HG02678 (cell line): ENCODE measurements around the gene TP53BP1.
"Not testable (repeated sequence)": the region's sequence is repeated elsewhere in the genome, so short reads cannot be mapped to it uniquely, and the experiment has no call there.

ENCODE experiments used
- ATAC-seq: cut with Tn5 transposase; IDR thresholded peaks from one replicate; pipeline ENCODE4 v1.9.1; 2021; ENCODE audit warnings: mild to moderate bottlenecking, moderate library complexity; ENCODE audit not compliant: unreplicated experiment

Gene TP53BP1

DNA sequence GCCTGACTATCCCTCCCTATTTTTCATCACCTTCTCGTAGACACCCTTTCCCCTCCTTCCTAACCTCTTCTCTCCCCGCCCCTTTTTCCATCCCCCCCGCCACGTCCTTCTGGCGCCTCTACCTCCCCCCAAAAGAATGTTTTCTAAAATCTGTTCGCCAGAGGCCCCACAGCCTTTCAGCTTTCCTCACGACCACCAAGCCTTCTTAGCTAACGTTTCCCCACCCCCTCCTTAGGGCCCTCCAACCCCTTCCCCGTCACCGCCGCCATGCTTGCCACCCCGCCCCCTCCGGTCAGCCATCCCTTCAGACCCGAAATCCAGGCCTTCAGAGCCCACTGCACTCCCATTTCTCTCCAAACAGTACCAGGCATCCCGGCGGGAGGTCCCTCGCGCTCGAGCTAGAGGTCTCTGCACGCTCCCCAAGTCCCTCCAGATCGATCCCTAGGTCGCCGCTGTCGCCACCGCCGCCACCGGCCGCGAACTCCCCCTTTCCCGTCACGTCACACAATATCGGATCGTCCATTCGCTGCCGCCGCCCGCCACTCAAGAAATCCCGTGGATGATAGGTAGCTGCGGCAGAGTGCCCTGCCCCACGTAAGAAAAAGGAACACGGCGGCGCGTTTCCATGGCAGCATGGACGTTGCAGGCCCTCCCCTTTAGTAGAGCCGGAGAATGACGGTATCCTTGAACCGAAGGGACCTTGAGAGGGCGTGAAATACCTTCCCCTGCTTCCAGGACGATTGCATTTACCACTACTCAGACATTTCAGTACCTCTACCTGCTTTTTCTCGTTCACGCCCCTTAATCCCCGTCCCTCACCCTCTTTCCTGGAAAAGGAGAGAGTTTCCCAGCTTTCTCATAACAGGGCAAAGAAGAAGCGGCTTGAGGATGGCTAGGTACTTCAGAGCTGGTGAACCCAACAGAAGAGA lies at the start of gene TP53BP1:
Gene TP53BP1, minus strand, starts transcription at position 484 of the 929 bp plus-strand sequence. Its CDS starts 113 bp downstream, at position 371.
- peak; percentile 99 for ATAC-seq

- no peak for ATAC-seq
Observed at GRCh38 chr15:43541785-43542184, 48.8 kb upstream of the TP53BP1 start.

DNA sequence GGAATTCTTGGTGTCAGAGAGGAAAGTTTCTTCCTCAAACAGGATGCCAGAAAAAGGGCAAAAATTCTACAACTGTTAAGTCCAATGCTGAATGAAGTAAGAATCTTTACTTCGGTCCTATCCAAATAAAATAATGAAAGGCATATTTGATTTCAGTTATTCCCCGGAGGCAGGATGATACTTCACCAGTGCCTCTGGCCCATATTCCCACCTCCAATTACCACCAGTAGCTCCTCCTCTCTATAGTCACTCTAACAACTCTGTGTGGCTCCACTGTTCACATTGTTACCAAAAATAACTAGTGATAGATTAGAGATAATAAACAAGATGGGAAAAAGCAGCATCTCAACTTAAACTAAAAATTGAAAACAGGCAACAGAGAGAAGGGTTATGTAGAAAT lies 45.1 kb upstream of the TP53BP1 start:
- no peak for ATAC-seq

- ATAC-seq = no peak
Observed at GRCh38 chr15:43534897-43535296, 41.9 kb upstream of the TP53BP1 start.

GRCh38 chr15:43532826-43533225 lies 39.9 kb upstream of the TP53BP1 start:
- ATAC-seq = not testable (repeated sequence)

DNA sequence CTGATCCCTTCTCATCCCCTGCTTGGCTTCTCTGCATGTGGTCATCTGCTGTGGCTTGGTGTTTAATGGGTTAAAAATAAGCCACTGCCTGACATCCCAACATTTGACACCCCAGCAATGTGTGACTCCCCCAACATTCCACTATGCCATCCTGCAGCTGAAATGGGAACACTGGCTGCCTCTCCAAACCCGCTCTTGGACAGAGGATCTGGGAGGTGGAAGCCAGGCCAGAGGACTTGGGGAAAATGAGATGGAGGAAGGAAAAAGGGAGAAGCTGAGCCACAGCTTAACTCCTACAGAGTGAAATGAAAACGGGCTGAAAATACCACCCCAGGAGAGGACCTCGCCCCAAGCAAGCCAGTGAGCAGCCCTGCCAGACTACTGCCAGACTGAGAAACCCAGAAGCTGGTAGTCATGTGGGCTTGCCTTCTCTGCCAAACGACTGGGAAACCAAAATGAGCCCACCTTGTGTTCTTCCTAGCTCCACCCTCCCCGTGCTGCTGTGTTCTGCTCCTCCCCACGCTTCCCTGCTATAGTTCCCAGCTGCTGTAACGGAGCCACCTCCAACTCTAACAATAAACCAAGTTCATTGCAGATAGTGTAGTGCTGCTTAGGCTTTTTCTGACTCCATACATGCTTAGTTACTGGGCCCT lies 38.2 kb upstream of the TP53BP1 start:
- ATAC-seq = no peak

- no peak for ATAC-seq
Observed at GRCh38 chr15:43529587-43530345, 36.8 kb upstream of the TP53BP1 start.

GRCh38 chr15:43529141-43529540 lies 36.2 kb upstream of the TP53BP1 start:
- no peak for ATAC-seq

DNA sequence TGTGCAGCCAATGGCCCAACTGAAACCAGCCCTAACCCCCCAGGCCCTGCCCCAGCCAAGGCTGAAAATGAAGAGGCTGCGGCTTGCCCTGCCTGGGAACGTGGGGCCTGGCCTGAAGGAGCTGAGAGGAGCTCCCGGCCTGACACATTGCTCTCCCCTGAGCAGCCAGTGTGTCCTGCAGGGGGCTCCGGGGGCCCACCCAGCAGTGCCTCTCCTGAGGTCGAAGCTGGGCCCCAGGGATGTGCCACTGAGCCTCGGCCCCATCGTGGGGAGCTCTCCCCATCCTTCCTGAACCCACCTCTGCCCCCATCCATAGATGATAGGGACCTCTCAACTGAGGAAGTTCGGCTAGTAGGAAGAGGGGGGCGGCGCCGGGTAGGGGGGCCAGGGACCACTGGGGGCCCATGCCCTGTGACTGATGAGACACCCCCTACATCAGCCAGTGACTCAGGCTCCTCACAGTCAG lies 35.6 kb upstream of the TP53BP1 start:
- no peak for ATAC-seq

- ATAC-seq = no peak
Observed at GRCh38 chr15:43527802-43528541, 35.0 kb upstream of the TP53BP1 start.

DNA sequence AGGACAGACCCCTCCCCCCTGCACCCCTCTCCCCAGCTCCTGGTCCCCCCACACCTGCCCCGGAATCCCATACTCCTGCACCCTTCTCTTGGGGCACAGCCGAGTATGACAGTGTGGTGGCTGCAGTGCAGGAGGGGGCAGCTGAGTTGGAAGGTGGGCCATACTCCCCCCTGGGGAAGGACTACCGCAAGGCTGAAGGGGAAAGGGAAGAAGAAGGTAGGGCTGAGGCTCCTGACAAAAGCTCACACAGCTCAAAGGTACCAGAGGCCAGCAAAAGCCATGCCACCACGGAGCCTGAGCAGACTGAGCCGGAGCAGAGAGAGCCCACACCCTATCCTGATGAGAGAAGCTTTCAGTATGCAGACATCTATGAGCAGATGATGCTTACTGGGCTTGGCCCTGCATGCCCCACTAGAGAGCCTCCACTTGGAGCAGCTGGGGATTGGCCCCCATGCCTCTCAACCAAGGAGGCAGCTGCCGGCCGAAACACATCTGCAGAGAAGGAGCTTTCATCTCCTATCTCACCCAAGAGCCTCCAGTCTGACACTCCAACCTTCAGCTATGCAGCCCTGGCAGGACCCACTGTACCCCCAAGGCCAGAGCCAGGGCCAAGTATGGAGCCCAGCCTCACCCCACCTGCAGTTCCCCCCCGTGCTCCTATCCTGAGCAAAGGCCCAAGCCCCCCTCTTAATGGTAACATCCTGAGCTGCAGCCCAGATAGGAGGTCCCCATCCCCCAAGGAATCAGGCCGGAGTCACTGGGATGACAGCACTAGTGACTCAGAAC lies 34.3 kb upstream of the TP53BP1 start:
- no peak for ATAC-seq

DNA sequence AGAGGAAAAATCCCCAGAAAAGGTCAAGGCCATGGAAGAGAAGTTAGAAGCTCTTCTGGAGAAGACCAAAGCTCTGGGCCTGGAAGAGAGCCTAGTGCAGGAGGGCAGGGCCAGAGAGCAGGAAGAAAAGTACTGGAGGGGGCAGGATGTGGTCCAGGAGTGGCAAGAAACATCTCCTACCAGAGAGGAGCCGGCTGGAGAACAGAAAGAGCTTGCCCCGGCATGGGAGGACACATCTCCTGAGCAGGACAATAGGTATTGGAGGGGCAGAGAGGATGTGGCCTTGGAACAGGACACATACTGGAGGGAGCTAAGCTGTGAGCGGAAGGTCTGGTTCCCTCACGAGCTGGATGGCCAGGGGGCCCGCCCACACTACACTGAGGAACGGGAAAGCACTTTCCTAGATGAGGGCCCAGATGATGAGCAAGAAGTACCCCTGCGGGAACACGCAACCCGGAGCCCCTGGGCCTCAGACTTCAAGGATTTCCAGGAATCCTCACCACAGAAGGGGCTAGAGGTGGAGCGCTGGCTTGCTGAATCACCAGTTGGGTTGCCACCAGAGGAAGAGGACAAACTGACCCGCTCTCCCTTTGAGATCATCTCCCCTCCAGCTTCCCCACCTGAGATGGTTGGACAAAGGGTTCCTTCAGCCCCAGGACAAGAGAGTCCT lies 33.4 kb upstream of the TP53BP1 start:
- ATAC-seq = no peak

DNA sequence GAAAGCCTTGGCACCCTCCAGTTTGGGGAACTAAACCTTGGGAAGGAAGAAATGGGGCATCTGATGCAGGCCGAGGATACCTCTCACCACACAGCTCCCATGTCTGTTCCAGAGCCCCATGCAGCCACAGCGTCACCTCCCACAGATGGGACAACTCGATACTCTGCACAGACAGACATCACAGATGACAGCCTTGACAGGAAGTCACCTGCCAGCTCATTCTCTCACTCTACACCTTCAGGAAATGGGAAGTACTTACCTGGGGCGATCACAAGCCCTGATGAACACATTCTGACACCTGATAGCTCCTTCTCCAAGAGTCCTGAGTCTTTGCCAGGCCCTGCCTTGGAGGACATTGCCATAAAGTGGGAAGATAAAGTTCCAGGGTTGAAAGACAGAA lies 32.2 kb upstream of the TP53BP1 start:
- no peak for ATAC-seq

- no peak for ATAC-seq
Observed at GRCh38 chr15:43524254-43524845, 31.4 kb upstream of the TP53BP1 start.

GRCh38 chr15:43523646-43524045 lies 30.7 kb upstream of the TP53BP1 start:
- no peak for ATAC-seq

DNA sequence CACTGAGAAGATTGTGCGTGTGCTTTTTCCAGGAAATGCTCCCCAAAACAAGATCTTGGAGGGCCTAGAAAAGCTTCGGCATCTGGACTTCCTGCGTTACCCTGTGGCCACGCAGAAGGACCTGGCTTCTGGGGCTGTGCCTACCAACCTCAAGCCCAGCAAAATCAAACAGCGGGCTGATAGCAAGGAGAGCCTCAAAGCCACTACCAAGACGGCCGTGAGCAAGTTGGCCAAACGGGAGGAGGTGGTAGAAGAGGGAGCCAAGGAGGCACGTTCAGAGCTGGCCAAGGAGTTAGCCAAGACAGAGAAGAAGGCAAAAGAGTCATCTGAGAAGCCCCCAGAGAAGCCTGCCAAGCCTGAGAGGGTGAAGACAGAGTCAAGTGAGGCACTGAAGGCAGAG lies 29.3 kb upstream of the TP53BP1 start:
- ATAC-seq = no peak

GRCh38 chr15:43521419-43521818 lies 28.5 kb upstream of the TP53BP1 start:
- no peak for ATAC-seq

DNA sequence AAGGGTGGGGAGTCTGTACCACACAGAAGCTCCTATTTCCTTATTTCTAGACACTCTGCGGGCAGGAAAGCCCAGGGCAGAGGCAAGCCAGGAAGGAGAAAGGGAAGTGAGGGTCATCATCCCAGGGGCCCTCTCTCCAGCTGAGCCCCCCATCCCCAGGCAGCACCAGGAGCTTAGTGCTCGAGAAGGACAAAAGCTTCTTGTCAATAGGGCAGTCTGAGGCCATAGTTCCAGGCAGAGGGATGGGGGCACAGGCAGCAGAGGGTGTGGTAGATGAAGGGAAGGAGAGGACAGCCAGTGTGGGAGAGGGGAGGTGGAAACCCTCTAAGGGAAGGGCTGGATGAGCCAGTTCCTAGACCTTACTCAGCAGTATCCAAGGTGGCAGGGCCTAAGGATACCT lies 27.2 kb upstream of the TP53BP1 start:
- ATAC-seq = no peak

GRCh38 chr15:43519196-43519595 lies 26.2 kb upstream of the TP53BP1 start:
- no peak for ATAC-seq
